Chondrocyte (in vitro differentiated cells): Measurements from ENCODE around the gene PSMA1. TPM values are rescaled to one million over a fixed set of nuclear protein-coding genes. Genes with fewer than 3 reads are reported as not detected.

Experiments
- DNase-seq: peaks from one replicate; pipeline ENCODE4 v3.0.0; 2021; ENCODE audit warnings: mixed read lengths, low spot score
- H3K27ac Mint-ChIP-seq: one replicate; pipeline ENCODE4 v1.8.0; 2021; ENCODE audit warnings: mild to moderate bottlenecking, moderate library complexity, mixed read lengths; ENCODE audit not compliant: unreplicated experiment
- H3K27me3 Mint-ChIP-seq: 2 replicates; pipeline ENCODE4 v1.8.0; 2021; ENCODE audit warnings: low read depth, mixed read lengths
- H3K36me3 Mint-ChIP-seq: 2 replicates; pipeline ENCODE4 v1.8.0; 2021; ENCODE audit warnings: low read depth, mixed read lengths
- H3K4me1 Mint-ChIP-seq: 2 replicates; pipeline ENCODE4 v1.8.0; 2021; ENCODE audit warnings: low read depth, mild to moderate bottlenecking, mixed read lengths
- H3K4me3 Mint-ChIP-seq: one replicate; pipeline ENCODE4 v1.8.0; 2021; ENCODE audit warnings: mild to moderate bottlenecking, moderate library complexity, mixed read lengths; ENCODE audit not compliant: unreplicated experiment
- H3K9me3 Mint-ChIP-seq: 2 replicates; pipeline ENCODE4 v1.8.0; 2021; ENCODE audit warnings: low read depth, mixed read lengths
- total RNA-seq: library from RNA; stranded (reverse); gene quantifications from 3 replicates; pipeline ENCODE4 v1.2.1, GENCODE V29; 2021
- TF ChIP-seq, protein P1 (sequence below): fragments of 200-600 bp; sonication (generic); IDR thresholded peaks from 2 replicates; pipeline ENCODE4 v1.5.0; 2021; ENCODE audit warnings: antibody characterized with exemption, mild to moderate bottlenecking, moderate library complexity

Gene PSMA1
- total RNA-seq, 1 donor from 2014 or later = 124 TPM

DNA sequence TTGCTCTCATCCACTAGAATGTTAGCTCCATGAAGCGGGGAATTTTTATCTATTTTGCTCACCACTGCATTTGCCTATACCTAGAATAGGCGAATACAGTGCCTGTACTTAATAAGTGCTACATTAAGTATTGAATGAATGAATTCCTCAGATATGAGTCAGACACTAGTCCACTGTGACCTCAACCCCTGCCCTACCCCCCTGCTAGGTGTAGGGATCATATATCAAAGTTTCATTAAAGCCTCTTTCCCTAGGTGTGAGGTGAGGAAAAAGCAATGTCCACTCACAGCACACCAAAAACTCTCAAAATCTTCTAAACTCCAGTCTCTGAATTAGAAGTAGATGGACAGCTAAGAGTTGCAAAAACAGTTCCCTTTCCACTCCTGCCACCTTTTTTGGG lies 9.8 kb upstream of the PSMA1 start:
- no peak for DNase-seq
- H3K27ac Mint-ChIP-seq = no peak overlapping the region
- no peak overlapping the region for H3K4me3 Mint-ChIP-seq
- TF ChIP-seq, protein P1, sequence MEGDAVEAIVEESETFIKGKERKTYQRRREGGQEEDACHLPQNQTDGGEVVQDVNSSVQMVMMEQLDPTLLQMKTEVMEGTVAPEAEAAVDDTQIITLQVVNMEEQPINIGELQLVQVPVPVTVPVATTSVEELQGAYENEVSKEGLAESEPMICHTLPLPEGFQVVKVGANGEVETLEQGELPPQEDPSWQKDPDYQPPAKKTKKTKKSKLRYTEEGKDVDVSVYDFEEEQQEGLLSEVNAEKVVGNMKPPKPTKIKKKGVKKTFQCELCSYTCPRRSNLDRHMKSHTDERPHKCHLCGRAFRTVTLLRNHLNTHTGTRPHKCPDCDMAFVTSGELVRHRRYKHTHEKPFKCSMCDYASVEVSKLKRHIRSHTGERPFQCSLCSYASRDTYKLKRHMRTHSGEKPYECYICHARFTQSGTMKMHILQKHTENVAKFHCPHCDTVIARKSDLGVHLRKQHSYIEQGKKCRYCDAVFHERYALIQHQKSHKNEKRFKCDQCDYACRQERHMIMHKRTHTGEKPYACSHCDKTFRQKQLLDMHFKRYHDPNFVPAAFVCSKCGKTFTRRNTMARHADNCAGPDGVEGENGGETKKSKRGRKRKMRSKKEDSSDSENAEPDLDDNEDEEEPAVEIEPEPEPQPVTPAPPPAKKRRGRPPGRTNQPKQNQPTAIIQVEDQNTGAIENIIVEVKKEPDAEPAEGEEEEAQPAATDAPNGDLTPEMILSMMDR = no peak
- H3K27me3 Mint-ChIP-seq = no peaks in the 10 kb centered on the region
- no peaks in the 10 kb centered on the region for H3K9me3 Mint-ChIP-seq
- no peaks in the 10 kb centered on the region for H3K4me1 Mint-ChIP-seq
- H3K36me3 Mint-ChIP-seq = no peaks in the 10 kb centered on the region

DNA sequence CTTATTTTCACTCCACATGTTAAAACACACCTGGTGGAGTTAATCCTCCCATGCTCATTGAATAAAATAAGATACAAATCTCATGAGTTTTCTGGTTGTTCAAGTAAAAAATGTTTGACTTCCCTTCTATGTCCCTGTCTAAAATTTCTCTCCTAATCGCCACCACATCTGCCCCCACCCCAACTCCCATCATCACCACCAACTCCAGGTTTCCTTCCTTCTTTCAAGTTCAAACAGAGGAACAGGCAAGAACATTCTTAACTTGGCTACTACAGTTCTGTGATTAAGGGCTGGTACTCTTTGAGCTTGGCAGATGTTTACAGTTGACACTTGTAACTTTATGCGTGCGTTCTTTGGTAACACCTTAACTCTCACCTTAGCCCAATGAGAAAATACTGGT lies 9.1 kb upstream of the PSMA1 start:
- DNase-seq = no peak
- Mint-ChIP-seq H3K4me1 (no peaks in the 10 kb centered on the region), H3K9me3 (no peaks in the 10 kb centered on the region), H3K27me3 (no peaks in the 10 kb centered on the region), H3K4me3 (no peak overlapping the region), H3K27ac (no peak overlapping the region), H3K36me3 (no peaks in the 10 kb centered on the region)
- TF ChIP-seq, protein P1 = no peak

DNA sequence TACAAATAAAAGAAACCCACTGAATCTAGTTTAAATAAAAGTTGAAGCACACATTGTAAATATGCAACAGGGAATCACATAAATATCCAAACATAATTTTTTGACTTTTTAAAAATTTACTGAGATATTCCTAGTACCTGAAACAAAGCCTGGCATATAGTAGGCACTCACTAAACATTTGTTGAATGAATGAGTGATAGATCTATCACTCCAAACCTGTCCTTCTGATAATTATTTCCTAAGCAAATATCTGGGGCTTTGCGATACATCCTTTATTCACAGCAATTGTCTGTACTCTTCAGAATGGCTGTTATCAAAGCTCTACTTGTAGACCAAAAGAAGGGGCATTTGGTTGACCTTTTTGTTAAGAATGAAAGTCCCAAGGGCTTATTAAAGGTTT lies 2.6 kb upstream of the PSMA1 start:
- H3K9me3 Mint-ChIP-seq = no peaks in the 10 kb centered on the region
- no peak for DNase-seq
- H3K27me3 Mint-ChIP-seq = no peaks in the 10 kb centered on the region
- H3K36me3 Mint-ChIP-seq = peaks cover 4% of the 10 kb centered on the region
- no peak overlapping the region for H3K27ac Mint-ChIP-seq
- no peak overlapping the region for H3K4me3 Mint-ChIP-seq
- TF ChIP-seq, protein P1 = no peak
- peaks cover 23% of the 10 kb centered on the region for H3K4me1 Mint-ChIP-seq

DNA sequence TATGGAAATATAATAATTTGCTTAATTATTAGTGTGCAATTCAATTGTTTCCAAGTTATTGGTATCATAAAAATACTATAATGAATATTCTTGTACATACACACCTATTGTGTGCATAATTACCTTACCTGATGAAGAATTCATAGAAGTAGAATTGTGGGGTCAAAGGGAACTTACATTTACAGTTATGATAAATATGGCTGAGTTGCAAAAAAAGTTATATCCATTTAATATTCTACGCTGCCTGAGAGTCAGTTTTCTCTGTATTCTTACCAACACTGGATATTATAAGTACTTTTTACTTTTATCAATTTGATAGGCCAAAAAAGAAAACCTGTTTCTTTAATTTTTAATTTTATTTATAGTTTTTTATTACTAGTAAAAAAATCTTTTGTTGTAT lies 2.1 kb upstream of the PSMA1 start:
- DNase-seq = no peak
- Mint-ChIP-seq H3K36me3 (peaks cover 7% of the 10 kb centered on the region), H3K27me3 (no peaks in the 10 kb centered on the region), H3K9me3 (no peaks in the 10 kb centered on the region), H3K4me1 (peaks cover 23% of the 10 kb centered on the region), H3K27ac (no peak overlapping the region), H3K4me3 (no peak overlapping the region)
- TF ChIP-seq, protein P1 = no peak

DNA sequence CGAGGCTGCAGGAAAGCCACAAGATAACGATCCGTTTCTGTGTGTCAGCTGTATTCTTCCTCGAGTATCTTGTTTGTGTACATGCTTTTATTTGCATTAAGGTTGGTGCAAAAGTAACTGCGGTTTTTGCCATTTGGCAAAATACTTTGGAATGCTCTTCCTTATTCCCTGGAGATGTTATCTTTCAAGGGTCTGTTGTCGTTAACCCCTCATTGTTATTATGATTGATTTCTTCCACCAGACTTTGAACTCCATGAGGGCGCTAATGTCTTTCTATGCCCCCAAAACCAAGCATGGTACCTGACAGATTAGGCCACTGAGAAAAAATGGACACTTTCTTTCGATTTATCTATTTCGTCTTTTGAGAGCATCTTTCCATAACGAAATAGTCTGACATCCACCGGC lies 563 bp upstream of the PSMA1 start:
- H3K4me1 Mint-ChIP-seq = peaks cover 23% of the 10 kb centered on the region
- H3K4me3 Mint-ChIP-seq = peak overlapping the region; percentile 94
- H3K27me3 Mint-ChIP-seq = no peaks in the 10 kb centered on the region
- peak overlapping the region; percentile 99 for H3K27ac Mint-ChIP-seq
- no peak for DNase-seq
- peaks cover 10% of the 10 kb centered on the region for H3K36me3 Mint-ChIP-seq
- H3K9me3 Mint-ChIP-seq = no peaks in the 10 kb centered on the region
- TF ChIP-seq, protein P1 = no peak
